Left ventricle myocardium inferior (tissue), 1 donor: ENCODE results near the gene POLN. TPM values are rescaled to one million over a fixed set of nuclear protein-coding genes. Genes with fewer than 3 reads are reported as not detected.

Experiments
- DNase-seq: peaks from one replicate; pipeline ENCODE4 v3.0.0-alpha.2; 2020
- H3K27ac ChIP-seq: fragments of 200-600 bp; replicated peaks from 2 replicates; pipeline ENCODE4 v1.8.0; 2021
- H3K27me3 ChIP-seq: fragments of 200-600 bp; 2 replicates; pipeline ENCODE4 v1.8.0; 2021; ENCODE audit warnings: low read depth
- H3K36me3 ChIP-seq: fragments of 200-600 bp; 2 replicates; pipeline ENCODE4 v1.8.0; 2021
- H3K4me1 ChIP-seq: fragments of 200-600 bp; 2 replicates; pipeline ENCODE4 v1.8.0; 2021
- H3K4me3 ChIP-seq: fragments of 200-600 bp; 2 replicates; pipeline ENCODE4 v1.8.0; 2021; ENCODE audit warnings: mild to moderate bottlenecking, moderate library complexity
- H3K9me3 ChIP-seq: fragments of 200-600 bp; replicated peaks from 2 replicates; pipeline ENCODE4 v1.8.0; 2021
- intact Hi-C: fragments of 100-400 bp; cut with micrococcal nuclease; formaldehyde crosslinking; loops from one replicate; pipeline ENCODE4 v1.11.0; 2022
- long read RNA-seq: library from polyadenylated mRNA; unstranded; transcript quantifications from one replicate; pipeline ENCODE4 v2.0.0, GENCODE V29; 2021
- total RNA-seq: library from RNA; stranded (reverse); fragmentation: NEBNext Ultra II Directional; extraction: Animal tissue kit (Norgen Biotek cat#: 25700); gene quantifications from one replicate; pipeline ENCODE4 v1.2.1, GENCODE V29; 2021
- TF ChIP-seq, protein P1 (sequence below): fragments of 200-600 bp; IDR thresholded peaks from 2 replicates; pipeline ENCODE4 v1.8.0; 2021; ENCODE audit warnings: antibody characterized with exemption, mild to moderate bottlenecking, borderline replicate concordance
- donor health status: DM: no; HTN: yes; CAD: no; lungs with severe emphysema.

Gene POLN
- 2.2 TPM for total RNA-seq
- long read RNA-seq, partial matches to known transcripts = 1 of 2 reads
- long read RNA-seq, other reads (novel, unspliced or antisense) = 1 of 2 reads

DNA sequence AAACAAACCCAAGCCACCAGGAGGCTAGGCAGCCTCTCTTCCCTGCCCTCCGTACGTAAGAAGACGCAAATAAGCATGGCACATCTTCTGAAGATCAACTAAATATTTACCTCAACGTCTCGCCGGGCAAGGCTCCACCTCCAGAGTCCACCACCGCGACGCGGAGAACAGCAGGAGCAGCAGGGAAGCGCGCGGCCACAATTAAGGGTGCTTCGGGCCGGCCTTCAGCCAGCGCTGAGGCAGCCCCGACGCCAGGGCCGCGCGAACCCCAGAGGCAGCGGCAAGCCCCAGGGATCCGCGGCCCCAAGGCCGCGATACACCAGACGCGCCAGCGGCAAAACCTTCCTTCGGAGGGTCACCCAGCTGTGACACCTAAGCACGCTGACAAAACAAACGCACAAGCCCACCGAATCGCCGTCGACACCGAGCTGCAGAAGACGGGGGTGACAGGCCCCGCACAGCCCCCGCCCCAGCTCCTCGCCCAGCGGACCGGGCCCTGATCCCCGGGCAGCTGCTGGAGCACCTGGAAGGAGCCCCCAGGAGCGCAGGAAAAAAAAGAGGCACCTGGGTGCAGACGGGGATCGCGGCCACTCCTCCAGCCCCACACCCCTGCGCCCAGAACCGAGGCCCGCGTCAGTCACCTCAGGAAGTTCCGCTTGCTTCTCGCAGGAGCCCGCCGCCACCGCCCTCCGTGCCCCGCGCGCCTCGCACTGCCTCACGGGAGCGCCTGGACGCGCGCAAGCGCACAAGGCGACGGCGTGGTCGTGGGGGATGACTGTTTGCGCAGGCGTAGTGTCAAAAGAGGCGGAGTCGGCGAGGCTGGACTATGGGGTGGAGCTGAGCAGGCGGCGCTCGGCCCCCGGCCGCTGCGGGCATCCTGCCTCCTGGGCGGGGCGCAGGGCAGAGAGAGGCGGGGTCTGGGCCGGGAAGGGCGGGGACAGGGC, at the start of gene POLN, which contains the start of gene HAUS3:
Gene POLN, minus strand, starts transcription at position 712 of the 944 bp plus-strand sequence. CDS start 12,890 bp downstream, outside the sequence.
Gene HAUS3, minus strand, starts transcription at position 712 of the 944 bp plus-strand sequence. CDS start 1,175 bp downstream, outside the sequence.
- peak; percentile 98 for DNase-seq
- TF ChIP-seq, protein P1, sequence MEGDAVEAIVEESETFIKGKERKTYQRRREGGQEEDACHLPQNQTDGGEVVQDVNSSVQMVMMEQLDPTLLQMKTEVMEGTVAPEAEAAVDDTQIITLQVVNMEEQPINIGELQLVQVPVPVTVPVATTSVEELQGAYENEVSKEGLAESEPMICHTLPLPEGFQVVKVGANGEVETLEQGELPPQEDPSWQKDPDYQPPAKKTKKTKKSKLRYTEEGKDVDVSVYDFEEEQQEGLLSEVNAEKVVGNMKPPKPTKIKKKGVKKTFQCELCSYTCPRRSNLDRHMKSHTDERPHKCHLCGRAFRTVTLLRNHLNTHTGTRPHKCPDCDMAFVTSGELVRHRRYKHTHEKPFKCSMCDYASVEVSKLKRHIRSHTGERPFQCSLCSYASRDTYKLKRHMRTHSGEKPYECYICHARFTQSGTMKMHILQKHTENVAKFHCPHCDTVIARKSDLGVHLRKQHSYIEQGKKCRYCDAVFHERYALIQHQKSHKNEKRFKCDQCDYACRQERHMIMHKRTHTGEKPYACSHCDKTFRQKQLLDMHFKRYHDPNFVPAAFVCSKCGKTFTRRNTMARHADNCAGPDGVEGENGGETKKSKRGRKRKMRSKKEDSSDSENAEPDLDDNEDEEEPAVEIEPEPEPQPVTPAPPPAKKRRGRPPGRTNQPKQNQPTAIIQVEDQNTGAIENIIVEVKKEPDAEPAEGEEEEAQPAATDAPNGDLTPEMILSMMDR = no peak
- intact Hi-C loops = no loop called here
- H3K4me3 ChIP-seq = peak within 1 kb of the TSS; percentile 99
- no peaks in the 10 kb centered on the region for H3K9me3 ChIP-seq
- H3K4me1 ChIP-seq = peaks cover 91% of the 10 kb centered on the region
- H3K36me3 ChIP-seq = no peaks in the 10 kb centered on the region
- H3K27me3 ChIP-seq = no peaks in the 10 kb centered on the region
- peak within 1 kb of the TSS; percentile 89 for H3K27ac ChIP-seq

DNA sequence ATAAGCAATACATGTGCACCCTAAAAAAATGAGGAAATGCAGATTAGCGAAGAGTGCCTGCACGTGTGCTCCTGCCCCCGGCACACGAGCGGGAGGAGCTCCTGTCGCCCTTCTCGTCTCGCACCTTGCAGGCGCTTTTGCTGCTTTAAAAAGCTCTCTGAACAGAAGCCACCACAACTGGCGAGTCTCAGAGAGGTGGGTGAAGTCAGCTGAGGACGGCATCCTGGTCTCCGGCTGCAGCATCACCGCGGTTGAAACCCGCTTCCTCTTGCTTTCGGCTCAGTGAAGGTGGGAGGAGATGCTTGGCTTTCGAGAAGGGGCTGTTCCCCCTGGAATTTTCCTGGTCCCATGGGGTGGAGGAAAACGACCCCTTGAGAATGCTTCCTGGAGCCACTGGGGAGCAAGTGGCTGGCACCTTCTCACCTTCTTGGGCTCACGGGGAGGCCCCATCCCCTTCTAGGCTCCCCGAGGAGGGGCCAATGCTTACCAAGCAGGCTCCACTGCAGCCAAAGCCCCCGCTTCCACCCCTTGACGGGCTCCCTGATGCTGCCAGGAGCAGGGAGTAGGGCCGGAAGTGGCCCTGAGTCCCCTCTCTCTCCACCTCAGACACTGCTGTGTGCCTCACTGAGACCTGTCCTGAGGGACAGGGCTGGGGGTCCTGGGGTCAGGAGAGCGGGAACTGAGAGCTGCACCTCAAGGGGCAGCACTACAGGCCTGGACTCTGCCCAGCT, 49.2 kb upstream of the POLN start:
- H3K4me1 ChIP-seq = peaks cover 6% of the 10 kb centered on the region
- H3K36me3 ChIP-seq = no peaks in the 10 kb centered on the region
- H3K27me3 ChIP-seq = no peaks in the 10 kb centered on the region
- H3K9me3 ChIP-seq = no peaks in the 10 kb centered on the region
- H3K4me3 ChIP-seq = no peak overlapping the region
- intact Hi-C loops = no loop called here
- TF ChIP-seq, protein P1 = no peak
- no peak for DNase-seq
- no peak overlapping the region for H3K27ac ChIP-seq

DNA sequence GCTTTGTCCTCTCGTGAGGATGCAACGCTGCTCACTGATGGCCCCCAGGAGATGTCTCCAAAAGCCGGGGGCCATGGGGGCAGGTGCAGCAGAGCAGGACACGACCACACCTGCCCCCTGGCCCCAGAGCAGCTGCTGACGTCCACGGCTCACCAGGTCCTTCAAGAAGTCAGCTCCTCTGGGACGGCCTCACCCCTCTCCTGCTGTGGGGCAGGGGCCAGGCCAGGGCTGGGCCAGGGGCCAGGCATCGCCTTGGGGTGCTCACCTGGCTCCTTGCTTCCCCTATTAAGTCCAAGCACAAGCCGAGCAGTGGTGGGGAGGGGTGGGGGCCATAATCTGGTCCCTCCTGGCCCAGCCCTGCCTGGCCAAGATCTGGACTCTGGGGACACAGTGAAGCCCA, 48.6 kb upstream of the POLN start:
- TF ChIP-seq, protein P1 = no peak
- Histone ChIP-seq H3K36me3 (no peaks in the 10 kb centered on the region), H3K27ac (no peak overlapping the region), H3K4me1 (peaks cover 3% of the 10 kb centered on the region), H3K4me3 (no peak overlapping the region), H3K27me3 (no peaks in the 10 kb centered on the region), H3K9me3 (no peaks in the 10 kb centered on the region)
- intact Hi-C loops = no loop called here
- no peak for DNase-seq

DNA sequence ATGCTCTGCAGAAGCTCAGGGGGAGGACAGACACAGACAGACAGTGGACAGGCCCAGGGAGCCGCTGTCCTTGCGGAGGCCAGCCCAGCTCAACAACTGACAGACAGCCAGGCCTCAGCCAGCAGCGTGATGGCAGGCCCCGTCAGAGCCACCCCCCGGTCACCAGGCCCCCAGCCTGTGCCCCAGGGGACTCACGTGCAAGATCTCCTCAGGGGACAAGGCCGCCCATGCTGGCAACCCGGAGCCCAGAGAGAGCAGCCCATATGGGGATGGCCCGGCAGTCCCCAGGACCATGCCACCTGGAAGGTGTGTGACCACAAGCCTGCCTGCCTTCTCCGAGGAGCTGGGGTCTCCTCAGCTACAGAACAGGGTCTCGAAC, 48.0 kb upstream of the POLN start:
- Histone ChIP-seq H3K27me3 (no peaks in the 10 kb centered on the region), H3K9me3 (no peaks in the 10 kb centered on the region), H3K4me1 (peaks cover 3% of the 10 kb centered on the region), H3K27ac (no peak overlapping the region), H3K4me3 (no peak overlapping the region), H3K36me3 (no peaks in the 10 kb centered on the region)
- TF ChIP-seq, protein P1 = no peak
- no peak for DNase-seq
- intact Hi-C loops = no loop called here

DNA sequence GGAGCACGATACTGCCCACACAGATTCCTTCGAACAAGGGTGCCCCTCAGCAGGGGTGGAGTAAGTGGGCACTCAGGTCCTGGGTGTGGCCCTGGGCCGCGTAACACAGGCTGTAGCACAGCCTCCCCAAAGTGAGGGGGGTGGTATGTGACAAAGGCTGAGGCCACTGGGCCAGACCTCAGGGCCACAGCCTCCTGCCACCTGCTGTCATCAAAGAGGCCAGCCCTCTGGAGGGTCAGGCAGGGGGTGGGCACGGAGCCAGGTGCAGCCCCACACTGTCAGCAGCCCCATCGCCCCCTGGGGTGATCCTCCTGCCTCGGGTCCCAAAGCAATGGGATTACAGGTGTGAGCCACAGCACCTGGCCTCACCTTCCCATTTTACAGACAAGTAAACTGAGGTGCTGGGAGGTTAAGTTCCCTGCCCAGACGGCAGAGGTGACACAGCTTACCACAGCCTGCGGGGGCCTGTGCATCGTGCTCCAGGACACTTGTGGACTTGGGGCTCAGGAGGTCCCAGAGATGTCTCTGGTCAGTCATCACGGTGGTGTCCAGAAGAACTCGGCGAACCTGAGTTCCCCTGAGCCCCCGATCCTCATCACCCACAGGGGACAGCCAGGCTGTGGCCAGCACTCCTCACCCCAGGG, 47.5 kb upstream of the POLN start:
- no peak overlapping the region for H3K4me3 ChIP-seq
- no peaks in the 10 kb centered on the region for H3K9me3 ChIP-seq
- intact Hi-C loops = no loop called here
- TF ChIP-seq, protein P1 = no peak
- peaks cover 3% of the 10 kb centered on the region for H3K4me1 ChIP-seq
- H3K36me3 ChIP-seq = no peaks in the 10 kb centered on the region
- DNase-seq = no peak
- H3K27ac ChIP-seq = no peak overlapping the region
- H3K27me3 ChIP-seq = no peaks in the 10 kb centered on the region
